K562 (cell line): ENCODE data around the gene ANO10.

Source experiments
- BRCA1 ChIP-seq, 2 experiments: fragments of 450-650 bp in 1 of 2; sonication (generic) in 1 of 2; formaldehyde crosslinking in 1 of 2; IDR thresholded peaks; 2 replicates each; pipeline versions ENCODE4 v1.5.0 to v1.6.1; 2017 to 2020; ENCODE audit warnings: mild to moderate bottlenecking in 1 of 2, missing genetic modification reagents in 1 of 2
- NR3C1 ChIP-seq: sonication (generic); formaldehyde crosslinking; IDR thresholded peaks from 2 replicates; pipeline ENCODE4 v1.8.1; 2022; ENCODE audit warnings: missing genetic modification reagents
- ZBTB8A ChIP-seq: fragments of 450-650 bp; IDR thresholded peaks from 2 replicates; pipeline ENCODE4 v1.6.1; 2018; ENCODE audit warnings: mild to moderate bottlenecking, moderate library complexity; ENCODE audit not compliant: partially characterized antibody
- TF ChIP-seq, protein P1 (sequence below): fragments of 250-450 bp; sonication (Bioruptor Pico); IDR thresholded peaks from 2 replicates; pipeline ENCODE4 v1.5.0; 2021

DNA sequence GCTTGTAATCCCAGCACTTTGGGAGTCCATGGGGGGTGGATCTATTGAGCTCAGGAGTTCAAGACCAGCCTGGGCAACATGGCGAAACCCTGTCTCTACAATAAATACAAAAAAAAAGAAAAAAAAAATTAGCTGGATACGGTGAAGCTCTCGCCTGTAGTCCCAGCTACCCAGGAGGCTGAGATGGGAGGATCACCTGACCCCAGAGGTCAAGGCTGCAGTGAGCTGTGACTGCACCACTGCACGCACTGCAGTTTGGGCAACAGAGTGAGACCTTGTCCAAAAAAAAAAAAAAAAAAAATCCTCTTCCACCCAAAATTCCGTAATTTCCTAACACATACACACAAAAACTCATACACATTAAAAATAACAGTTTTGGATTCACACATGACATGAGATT is 2.2 kb downstream of the ANO10 start:
- no peak for TF ChIP-seq BRCA1 (IDR thresholded peaks at IDR 0.05)
- no peak for TF ChIP-seq BRCA1 (CRISPR knock-in tag; IDR thresholded peaks at IDR 0.05)
- TF ChIP-seq NR3C1 (CRISPR knock-in tag): no peak
- TF ChIP-seq, protein P1, sequence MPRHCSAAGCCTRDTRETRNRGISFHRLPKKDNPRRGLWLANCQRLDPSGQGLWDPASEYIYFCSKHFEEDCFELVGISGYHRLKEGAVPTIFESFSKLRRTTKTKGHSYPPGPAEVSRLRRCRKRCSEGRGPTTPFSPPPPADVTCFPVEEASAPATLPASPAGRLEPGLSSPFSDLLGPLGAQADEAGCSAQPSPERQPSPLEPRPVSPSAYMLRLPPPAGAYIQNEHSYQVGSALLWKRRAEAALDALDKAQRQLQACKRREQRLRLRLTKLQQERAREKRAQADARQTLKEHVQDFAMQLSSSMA (CRISPR knock-in tag): no peak
- TF ChIP-seq ZBTB8A: no peak
